Measurements from ENCODE around the gene DOCK6. TPM values are rescaled to one million over a fixed set of nuclear protein-coding genes. Genes with fewer than 3 reads are reported as not detected.
A peak's percentile ranks its signal among the peaks of the same experiment; 100 is the strongest.

DOCK6 gene
- total RNA-seq, 2 donors from 2014 or later, result 77.1 to 89.2 TPM

DNA sequence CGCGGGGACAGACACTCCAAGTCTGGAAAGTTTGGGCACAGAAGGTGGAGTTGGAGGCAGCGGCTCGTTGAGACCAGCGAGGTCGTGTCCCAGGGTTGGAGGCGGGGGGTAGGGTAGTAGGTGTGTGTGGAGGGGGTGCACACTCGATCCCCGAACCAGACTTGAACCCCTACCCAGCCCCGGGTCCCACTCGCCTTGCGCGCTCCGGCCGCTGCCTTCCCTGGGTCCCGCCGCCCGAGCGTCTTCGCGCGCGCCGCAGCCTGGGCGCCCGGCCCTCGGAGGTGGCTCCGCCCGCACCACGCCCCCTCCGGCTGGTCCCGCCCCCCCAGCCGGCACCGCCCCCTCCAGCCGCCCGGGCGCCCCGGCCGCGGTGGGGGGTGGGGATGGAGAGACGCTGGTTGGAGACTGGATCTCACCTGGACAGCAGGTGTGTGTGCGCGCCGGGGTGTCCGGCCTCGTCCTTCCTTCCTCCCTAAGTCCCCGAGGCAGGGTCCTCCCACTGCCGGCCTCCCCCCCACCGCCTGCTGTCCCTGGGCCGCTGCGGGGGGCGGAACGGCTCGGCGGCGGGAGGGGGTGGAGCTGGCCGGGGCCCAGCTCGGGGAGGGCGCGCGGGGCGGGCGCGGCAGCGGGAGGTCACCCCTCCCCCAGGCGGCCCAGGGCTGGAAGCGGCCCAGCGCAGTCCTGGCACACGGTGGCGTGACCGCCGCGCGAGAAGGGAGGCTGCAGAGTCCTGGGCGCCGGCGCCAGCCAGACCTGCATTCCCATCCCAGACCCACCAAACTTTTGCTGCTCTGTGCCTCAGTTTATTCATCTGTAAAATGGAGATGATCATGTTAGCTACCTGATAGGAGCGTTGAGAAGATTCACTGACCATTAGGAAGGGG, 64.8 kb downstream of the DOCK6 start, which contains the start of gene KANK2:
TSS of gene KANK2 (minus strand) at position 255 of the 884 bp plus-strand sequence. CDS start 3,034 bp downstream, outside the sequence.
- Histone ChIP-seq H3K36me3 (replicated peaks in 1 of 2; ENCODE audit: insufficient read depth in 1 of 2, low read depth in 2 of 2) (peaks cover 0 to 13% of the 10 kb centered on the region in 2 donors), H3K9me3 (no peaks in the 10 kb centered on the region), H3K27me3 (no peaks in the 10 kb centered on the region), H3K4me3 (peak within 1 kb of the TSS; percentile 34 to 68), H3K27ac (peak within 1 kb of the TSS; percentile 86 to 91 (median 87)), H3K4me1 (peaks cover 45% of the 10 kb centered on the region)
- WGBS, 2 donors, result 1 to 3% methylated on average over 11 to 42 of the region's 78 CpGs
- TF ChIP-seq POLR2A (IDR thresholded peaks at IDR 0.05), result peak; percentile 57 to 77 (median 67)
- peak in 3 of 7 experiments; percentile 30 to 38 (median 37) for TF ChIP-seq CTCF (IDR thresholded peaks at IDR 0.05)
- ATAC-seq (peak; percentile 92), DNase-seq (peak; percentile 93 to 94 (median 94))
- intact Hi-C loops (cut with DNase I), result no loop called here

- peaks cover 45% of the 10 kb centered on the region for H3K4me1 ChIP-seq
- H3K9me3 ChIP-seq, result no peaks in the 10 kb centered on the region
- TF ChIP-seq POLR2A (IDR thresholded peaks at IDR 0.05) (no peak), CTCF (IDR thresholded peaks at IDR 0.05) (no peak)
- peak overlapping the region; percentile 34 to 68 for H3K4me3 ChIP-seq
- ATAC-seq (peak; percentile 20), DNase-seq (peak; percentile 28 to 54 (median 48))
- 15 to 23% methylated on average over 29 to 47 of the region's 47 CpGs for WGBS, 2 donors
- intact Hi-C loops (cut with DNase I), result no loop called here
- peak overlapping the region; percentile 86 to 91 (median 87) for H3K27ac ChIP-seq
- H3K27me3 ChIP-seq, result no peaks in the 10 kb centered on the region
- H3K36me3 ChIP-seq (replicated peaks in 1 of 2; ENCODE audit: insufficient read depth in 1 of 2, low read depth in 2 of 2), result peaks cover 0 to 13% of the 10 kb centered on the region in 2 donors
Observed at GRCh38 chr19:11196406-11197287, 65.7 kb downstream of the DOCK6 start.

DNA sequence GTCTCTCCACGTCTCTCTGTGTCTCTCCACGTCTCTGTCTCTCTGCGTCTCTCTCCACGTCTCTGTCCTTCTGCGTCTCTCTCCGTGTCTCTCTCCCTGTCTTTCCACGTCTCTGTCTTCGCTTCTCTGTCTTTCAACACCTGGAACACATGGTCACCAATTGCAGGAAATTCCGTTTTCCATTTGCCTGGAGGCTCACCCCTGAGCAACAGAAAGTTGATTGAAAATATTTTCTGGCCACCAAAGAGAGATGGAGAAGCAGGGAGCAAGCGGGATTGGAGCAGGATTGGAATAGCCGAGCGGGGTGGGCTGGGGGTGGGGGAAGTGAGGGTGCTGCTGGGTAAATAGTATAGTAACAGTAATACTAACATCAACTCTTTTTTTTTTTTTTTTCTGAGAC, 66.6 kb downstream of the DOCK6 start:
- H3K27ac ChIP-seq, result peak overlapping the region in 1 of 4 donors; percentile 17

More for the DNA sequence above, 66.6 kb downstream of the DOCK6 start:
- ATAC-seq, result no peak
- 82 to 84% methylated on average over 12 of the region's 12 CpGs for WGBS, 2 donors
- Histone ChIP-seq H3K4me1 (peaks cover 55% of the 10 kb centered on the region), H3K9me3 (no peaks in the 10 kb centered on the region), H3K4me3 (no peak overlapping the region), H3K36me3 (replicated peaks in 1 of 2; ENCODE audit: insufficient read depth in 1 of 2, low read depth in 2 of 2) (peaks cover 0 to 13% of the 10 kb centered on the region in 2 donors), H3K27me3 (no peaks in the 10 kb centered on the region)
- intact Hi-C loops (cut with DNase I), result no loop called here
- DNase-seq, result no peak
- TF ChIP-seq CTCF (IDR thresholded peaks at IDR 0.05) (no peak), POLR2A (IDR thresholded peaks at IDR 0.05) (no peak)
